GM19099 (cell line): ENCODE data around the gene PHF21B.

Experiments used
- POLR2A ChIP-seq: IDR thresholded peaks from 3 replicates; pipeline ENCODE4 v1.6.1; 2011; ENCODE audit warnings: low read depth; ENCODE audit not compliant: insufficient read length; ENCODE audit errors: extremely low read depth

The PHF21B gene

GRCh38 chr22:44880610-44881290 is 129.1 kb downstream of the PHF21B start:
- TF ChIP-seq POLR2A, result no peak

DNA sequence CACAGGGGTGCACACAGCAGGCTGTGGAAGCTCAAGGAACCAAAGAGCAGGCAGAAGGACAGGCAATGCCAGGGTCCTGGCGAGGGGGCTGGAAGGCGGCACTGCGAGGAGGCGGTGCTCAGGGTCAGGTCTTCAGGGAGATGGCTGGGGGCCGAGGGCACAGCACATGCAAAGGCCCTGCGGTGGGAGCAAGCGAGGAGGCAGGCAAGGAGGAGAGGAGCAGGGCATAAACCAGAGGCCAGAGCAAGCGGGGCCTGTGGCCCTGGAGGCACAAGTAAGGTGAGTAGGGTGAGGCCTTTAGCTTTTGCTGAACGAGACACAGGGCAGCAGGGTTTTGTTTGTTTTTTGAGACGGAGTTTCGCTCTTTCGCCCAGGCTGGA is 130.5 kb downstream of the PHF21B start:
- no peak for TF ChIP-seq POLR2A

GRCh38 chr22:44878483-44879300 is 131.1 kb downstream of the PHF21B start:
- TF ChIP-seq POLR2A, result no peak

- TF ChIP-seq POLR2A, result no peak
Observed at GRCh38 chr22:44876921-44877320, 132.9 kb downstream of the PHF21B start.

DNA sequence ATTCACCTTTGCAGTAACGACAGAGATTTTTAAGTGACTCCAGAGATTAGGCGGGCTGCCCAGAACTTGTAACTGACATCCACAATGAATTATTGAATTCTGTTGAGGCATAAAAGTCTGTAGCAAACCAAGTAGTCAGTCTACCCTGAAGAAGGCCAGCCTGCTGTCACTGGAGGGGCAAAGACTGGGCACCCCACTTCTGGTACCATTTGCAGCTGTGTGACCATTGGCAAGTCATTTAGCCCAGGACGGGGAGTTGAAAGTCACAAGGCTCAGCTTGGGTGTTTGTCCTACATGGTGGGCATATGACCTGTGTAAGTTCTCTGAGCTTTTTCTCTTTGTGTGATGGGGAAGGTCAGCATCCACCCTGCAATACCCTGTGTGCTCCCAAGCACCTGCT is 138.0 kb downstream of the PHF21B start:
- no peak for TF ChIP-seq POLR2A

- no peak for TF ChIP-seq POLR2A
Observed at GRCh38 chr22:44870021-44870420, 139.8 kb downstream of the PHF21B start.

DNA sequence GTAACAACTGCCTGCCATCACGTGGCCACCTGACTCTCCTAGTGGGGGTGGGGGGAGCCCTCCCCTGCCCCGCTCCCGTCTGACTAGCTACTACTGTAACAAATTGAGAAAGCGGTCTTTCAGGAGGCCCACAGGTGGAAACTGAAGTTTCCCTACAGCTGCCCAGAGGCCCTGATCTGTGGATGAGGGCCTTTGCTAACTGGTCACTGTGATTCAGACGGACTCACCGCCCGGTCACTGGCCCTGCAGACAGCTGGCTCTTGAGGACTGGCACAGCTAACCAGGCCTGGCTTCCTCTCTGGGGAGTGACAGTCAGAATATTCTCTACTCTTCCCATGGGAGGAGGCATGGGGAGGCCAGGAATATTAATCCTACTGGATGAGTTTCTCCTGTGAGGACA is 140.6 kb downstream of the PHF21B start:
- no peak for TF ChIP-seq POLR2A

DNA sequence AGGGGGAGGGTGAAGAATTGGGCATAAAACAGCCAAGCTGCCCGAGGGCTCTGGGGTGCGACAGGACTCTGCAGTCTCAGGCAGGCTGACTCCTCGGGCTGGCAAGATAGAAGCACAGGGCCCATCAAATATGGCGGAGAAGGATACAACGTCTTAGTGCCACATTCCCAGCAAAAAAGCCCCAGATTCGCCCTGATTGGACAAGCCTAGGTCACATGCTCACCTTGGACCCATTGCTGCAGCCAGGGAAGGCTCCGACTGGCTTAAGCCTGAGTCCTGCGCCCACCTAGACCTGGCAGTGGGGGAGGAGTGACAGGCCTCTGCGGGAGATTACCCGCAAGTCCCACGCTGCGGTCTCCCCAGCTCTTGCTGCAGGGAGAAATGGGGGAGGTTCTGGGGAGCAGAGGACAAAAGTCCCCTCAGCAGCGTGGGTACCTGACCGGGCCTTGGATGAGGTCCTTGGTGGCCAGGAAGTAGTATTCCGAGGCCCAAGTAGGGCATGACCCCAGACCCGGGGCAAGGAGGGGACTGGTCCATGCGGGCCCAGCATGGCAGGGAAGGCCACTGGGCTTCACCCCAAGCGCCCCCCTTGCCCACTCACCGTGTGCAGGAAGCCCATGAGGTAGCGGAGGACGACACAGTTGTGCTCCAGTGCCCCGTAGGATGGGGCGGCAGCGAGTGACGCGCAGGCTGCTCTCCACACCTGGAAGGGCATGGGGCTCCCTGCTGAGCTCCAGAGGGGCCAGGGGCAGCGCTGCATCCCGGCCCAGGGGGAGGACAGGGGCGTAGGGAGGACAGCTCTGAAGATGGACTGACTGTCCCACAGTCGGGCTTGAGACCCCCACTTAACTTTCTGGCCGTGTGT is 144.4 kb downstream of the PHF21B start:
- TF ChIP-seq POLR2A, result no peak

- TF ChIP-seq POLR2A, result no peak
Observed at GRCh38 chr22:44862981-44863860, 146.6 kb downstream of the PHF21B start.

- no peak for TF ChIP-seq POLR2A
Observed at GRCh38 chr22:44862281-44862680, 147.5 kb downstream of the PHF21B start.

DNA sequence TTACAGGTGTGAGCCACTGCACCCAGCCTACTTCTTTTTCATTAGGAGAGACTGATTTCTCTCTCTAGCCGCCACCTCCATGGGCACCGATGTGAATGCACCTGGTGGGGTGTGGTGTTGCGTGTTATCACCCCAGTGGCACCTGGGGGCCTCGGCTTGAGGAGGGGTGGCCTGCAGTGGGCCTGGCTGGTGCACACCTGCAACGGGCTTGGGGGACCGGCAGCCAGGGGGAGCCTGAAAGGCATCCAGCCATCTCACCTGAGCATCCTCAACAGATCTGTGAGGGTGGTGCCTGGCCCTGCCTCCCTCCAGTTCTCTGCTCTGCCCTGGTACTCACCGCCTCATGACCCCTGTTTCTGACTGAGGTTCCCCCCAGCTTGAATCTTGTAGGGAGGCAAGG is 148.6 kb downstream of the PHF21B start:
- no peak for TF ChIP-seq POLR2A

DNA sequence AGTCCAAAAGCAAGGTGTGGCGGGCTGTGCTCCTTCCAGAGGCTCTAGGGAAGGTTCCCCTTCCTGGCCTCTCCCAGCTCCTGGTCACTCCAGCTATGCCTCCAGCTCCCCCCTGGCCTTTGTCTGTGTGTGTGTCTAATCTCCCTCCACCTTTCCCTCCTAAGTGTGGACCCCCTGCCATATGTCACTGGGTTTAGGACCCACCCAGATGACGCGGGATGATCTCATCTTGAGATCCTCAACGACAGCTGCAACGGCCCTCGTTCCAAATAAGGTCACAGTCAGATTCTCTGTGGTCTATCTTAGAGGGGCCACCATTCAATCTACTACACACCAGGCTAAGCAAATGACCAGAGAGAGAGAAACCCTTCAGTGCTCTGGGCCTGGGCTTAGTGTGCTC is 149.5 kb downstream of the PHF21B start:
- no peak for TF ChIP-seq POLR2A

DNA sequence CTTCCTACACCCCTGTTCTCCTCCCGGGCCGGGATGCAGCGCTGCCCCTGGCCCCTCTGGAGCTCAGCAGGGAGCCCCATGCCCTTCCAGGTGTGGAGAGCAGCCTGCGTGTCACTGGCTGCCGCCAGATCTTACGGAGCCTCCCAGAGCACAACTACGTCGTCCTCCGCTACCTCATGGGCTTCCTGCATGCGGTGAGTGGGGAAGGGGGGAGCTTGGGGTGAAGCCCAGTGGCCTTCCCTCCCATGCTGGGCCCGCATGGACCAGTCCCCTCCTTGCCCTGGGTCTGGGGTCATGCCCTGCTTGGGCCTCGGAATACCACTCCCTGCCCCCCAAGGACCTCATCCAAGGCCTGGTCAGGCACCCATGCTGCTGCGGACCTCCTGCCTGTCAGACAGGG is 150.2 kb downstream of the PHF21B start:
- TF ChIP-seq POLR2A, result no peak

DNA sequence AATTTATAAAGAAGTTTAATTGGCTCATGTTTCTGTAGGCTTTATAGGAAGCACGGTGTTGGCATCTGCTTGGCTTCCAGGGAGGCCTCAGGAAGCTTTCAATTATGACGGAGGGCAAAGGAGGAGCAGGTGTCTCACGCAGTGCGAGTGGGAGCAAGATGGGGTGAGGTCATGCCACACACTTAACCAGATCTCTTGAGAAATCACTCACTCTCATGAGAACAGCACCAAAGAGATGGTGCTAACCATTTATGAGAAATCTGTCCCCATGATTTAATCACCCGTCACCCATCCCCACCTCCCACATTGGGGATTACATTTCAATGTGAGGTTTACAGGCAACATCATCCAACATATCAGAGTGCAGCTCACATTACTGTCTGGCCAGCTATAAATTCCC is 153.9 kb downstream of the PHF21B start:
- TF ChIP-seq POLR2A, result no peak

GRCh38 chr22:44850946-44851345 is 158.9 kb downstream of the PHF21B start:
- TF ChIP-seq POLR2A, result no peak

- TF ChIP-seq POLR2A, result no peak
Observed at GRCh38 chr22:44848791-44849420, 160.9 kb downstream of the PHF21B start.
